OCI-LY7 (cell line): Measurements from ENCODE around the gene WASHC4. TPM values are rescaled to one million over a fixed set of nuclear protein-coding genes. Genes with fewer than 3 reads are reported as not detected.

Experiments
- BruUV-seq: library from RNA; stranded (reverse); fragments of 400-500 nt; replicated peaks from 2 replicates; lab custom pipeline; 2021; lab: Mats Ljungman, UMichigan
- CTCF ChIA-PET: fragments of 300-600 bp; sonication (Branson Sonifier 250); formaldehyde crosslinking; loops from one replicate; lab custom pipeline; 2022; ENCODE audit warnings: antibody characterized with exemption; ENCODE audit not compliant: unreplicated experiment; lab: Charles Lee
- POLR2A ChIA-PET: fragments of 300-600 bp; sonication (Branson Sonifier 250); formaldehyde crosslinking; loops from one replicate; lab custom pipeline; 2022; ENCODE audit warnings: antibody characterized with exemption; lab: Charles Lee
- DNase-seq: peaks from one replicate; pipeline ENCODE4 v3.0.0-alpha.2; 2015; ENCODE audit warnings: low spot score
- H2AFZ ChIP-seq: fragments of 200-600 bp; sonication (generic), shearing (Covaris generic); 2 replicates; pipeline ENCODE4 v1.6.1; 2014; ENCODE audit warnings: mild to moderate bottlenecking, antibody characterized with exemption, low read length, moderate library complexity
- H3K27ac ChIP-seq: fragments of 200-600 bp; sonication (generic); 2 replicates; pipeline ENCODE4 v1.5.1; 2014; ENCODE audit warnings: mixed run types, low read depth, mild to moderate bottlenecking, moderate library complexity, low read length, inconsistent platforms; ENCODE audit not compliant: poor library complexity, severe bottlenecking
- H3K36me3 ChIP-seq: fragments of 200-600 bp; sonication (generic); 2 replicates; pipeline ENCODE4 v1.6.1; 2014; ENCODE audit warnings: mild to moderate bottlenecking, antibody characterized with exemption, low read length, moderate library complexity, mixed read lengths; ENCODE audit not compliant: insufficient read depth
- H3K4me1 ChIP-seq: fragments of 200-600 bp; sonication (generic); 2 replicates; pipeline ENCODE4 v1.5.1; 2014; ENCODE audit warnings: mild to moderate bottlenecking, low read length; ENCODE audit not compliant: insufficient read depth, poor library complexity, severe bottlenecking
- H3K4me2 ChIP-seq: fragments of 200-600 bp; sonication (generic); 2 replicates; pipeline ENCODE4 v1.6.1; 2014; ENCODE audit warnings: mild to moderate bottlenecking, low read length
- H3K4me3 ChIP-seq: fragments of 200-600 bp; sonication (generic); 2 replicates; pipeline ENCODE4 v1.5.1; 2014; ENCODE audit warnings: mild to moderate bottlenecking, low read depth, low read length; ENCODE audit not compliant: poor library complexity, severe bottlenecking
- H3K79me2 ChIP-seq: fragments of 200-600 bp; sonication (generic); 2 replicates; pipeline ENCODE4 v1.6.1; 2016; ENCODE audit warnings: low read depth, mild to moderate bottlenecking, low read length, moderate library complexity, mixed read lengths; ENCODE audit not compliant: insufficient read depth
- H3K9me2 ChIP-seq: fragments of 200-600 bp; sonication (generic); 2 replicates; pipeline ENCODE4 v1.6.1; 2016; ENCODE audit warnings: mild to moderate bottlenecking, low read length, mixed read lengths; ENCODE audit not compliant: insufficient read depth
- H3K9me3 ChIP-seq: fragments of 200-600 bp; sonication (generic); 2 replicates; pipeline ENCODE4 v1.6.1; 2014; ENCODE audit warnings: mild to moderate bottlenecking, mixed run types, low read length, mixed read lengths
- H4K20me1 ChIP-seq: fragments of 200-600 bp; sonication (generic); 2 replicates; pipeline ENCODE4 v1.6.1; 2014; ENCODE audit warnings: mild to moderate bottlenecking, antibody characterized with exemption, low read length, moderate library complexity, mixed read lengths; ENCODE audit not compliant: insufficient read depth
- CTCF ChIP-seq: fragments of 200-600 bp; sonication (generic); conservative IDR thresholded peaks from 2 replicates; pipeline ENCODE4 v1.5.1; 2014; ENCODE audit warnings: mild to moderate bottlenecking, antibody characterized with exemption, low read length, moderate library complexity, mixed read lengths
- EZH2phosphoT487 ChIP-seq: fragments of 200-600 bp; sonication (generic); IDR thresholded peaks from 2 replicates; pipeline ENCODE4 v1.6.1; 2018; ENCODE audit warnings: low read depth, borderline replicate concordance, mild to moderate bottlenecking, mixed run types, antibody characterized with exemption, low read length, moderate library complexity, mixed read lengths
- intact Hi-C: fragments of 100-400 bp; cut with micrococcal nuclease; formaldehyde crosslinking; loops from one replicate; pipeline ENCODE4 v1.10.0; 2022; ENCODE audit not compliant: unreplicated experiment
- total RNA-seq, 2 experiments: library from RNA; depleted of rRNA in 1 of 2; stranded (reverse); fragments of >200 nt in 1 of 2; shearing (Covaris generic) in 1 of 2; gene quantifications; 2 replicates each; pipeline ENCODE4 v1.2.3, GENCODE V29; 2014 to 2022

Gene WASHC4
- total RNA-seq, 2 experiments from 2014 or later, result 54.8 to 71.8 TPM

GRCh38 chr12:105106621-105107020 lies 910 bp upstream of the WASHC4 start:
- Histone ChIP-seq H4K20me1 (peaks cover 20% of the 10 kb centered on the region), H2AFZ (peak overlapping the region; percentile 89), H3K4me2 (peak overlapping the region; percentile 68), H3K79me2 (peaks cover 40% of the 10 kb centered on the region), H3K27ac (no peak overlapping the region), H3K36me3 (peaks cover 22% of the 10 kb centered on the region), H3K4me3 (peak overlapping the region; percentile 99), H3K9me2 (no peaks in the 10 kb centered on the region), H3K4me1 (peaks cover 29% of the 10 kb centered on the region), H3K9me3 (peaks cover 9% of the 10 kb centered on the region; the same call in 1 of the 2 replicates)
- DNase-seq, result no peak
- no TSS peak for BruUV-seq
- ChIA-PET POLR2A (interaction anchor here (1.7 to 3.6 kb wide), 4 partner anchors 9 to 37 kb away, joined by 4 to 19 read pairs (median 10); no protein-coding TSS in a partner anchor), CTCF (no interaction called here)
- intact Hi-C loops, result loop anchor here (5.0 kb wide), 3 partner anchors 226 to 819 kb away; partner anchors contain the start of genes C12orf75 and CHST11
- TF ChIP-seq EZH2phosphoT487 (no peak), CTCF (no peak)

GRCh38 chr12:105107171-105107493 lies 399 bp upstream of the WASHC4 start:
- POLR2A ChIA-PET, result interaction anchor here (1.1 to 3.6 kb wide), 6 partner anchors 9 to 264 kb away, joined by 4 to 19 read pairs (median 6); no protein-coding TSS in a partner anchor
- H2AFZ ChIP-seq, result peak overlapping the region; percentile 89
- no peak for TF ChIP-seq CTCF
- TF ChIP-seq EZH2phosphoT487, result no peak
- CTCF ChIA-PET, result no interaction called here
- no peaks in the 10 kb centered on the region for H3K9me2 ChIP-seq
- peak overlapping the region; percentile 99 for H3K4me3 ChIP-seq
- TSS peak; percentile 82 for BruUV-seq
- H3K36me3 ChIP-seq, result peaks cover 27% of the 10 kb centered on the region
- H4K20me1 ChIP-seq, result peaks cover 20% of the 10 kb centered on the region
- H3K4me1 ChIP-seq, result peaks cover 30% of the 10 kb centered on the region
- peaks cover 45% of the 10 kb centered on the region for H3K79me2 ChIP-seq
- DNase-seq, result no peak
- H3K9me3 ChIP-seq, result peaks cover 14% of the 10 kb centered on the region; the same call in 1 of the 2 replicates
- peak overlapping the region; percentile 96 for H3K27ac ChIP-seq
- peak overlapping the region; percentile 68 for H3K4me2 ChIP-seq
- intact Hi-C loops, result loop anchor here (5.0 kb wide), 3 partner anchors 225 to 820 kb away; partner anchors contain the start of genes C12orf75 and CHST11
